NCI-H187 (cell line): Measurements from ENCODE around the gene GOLGB1.
"Not testable (repeated sequence)": the region's sequence is repeated elsewhere in the genome, so short reads cannot be mapped to it uniquely, and the experiment has no call there.

ENCODE experiments used
- DNase-seq, 2 experiments: peaks; one replicate each; lab custom pipeline; 2025; lab: John Stamatoyannopoulos, UW

Gene GOLGB1, protein sequence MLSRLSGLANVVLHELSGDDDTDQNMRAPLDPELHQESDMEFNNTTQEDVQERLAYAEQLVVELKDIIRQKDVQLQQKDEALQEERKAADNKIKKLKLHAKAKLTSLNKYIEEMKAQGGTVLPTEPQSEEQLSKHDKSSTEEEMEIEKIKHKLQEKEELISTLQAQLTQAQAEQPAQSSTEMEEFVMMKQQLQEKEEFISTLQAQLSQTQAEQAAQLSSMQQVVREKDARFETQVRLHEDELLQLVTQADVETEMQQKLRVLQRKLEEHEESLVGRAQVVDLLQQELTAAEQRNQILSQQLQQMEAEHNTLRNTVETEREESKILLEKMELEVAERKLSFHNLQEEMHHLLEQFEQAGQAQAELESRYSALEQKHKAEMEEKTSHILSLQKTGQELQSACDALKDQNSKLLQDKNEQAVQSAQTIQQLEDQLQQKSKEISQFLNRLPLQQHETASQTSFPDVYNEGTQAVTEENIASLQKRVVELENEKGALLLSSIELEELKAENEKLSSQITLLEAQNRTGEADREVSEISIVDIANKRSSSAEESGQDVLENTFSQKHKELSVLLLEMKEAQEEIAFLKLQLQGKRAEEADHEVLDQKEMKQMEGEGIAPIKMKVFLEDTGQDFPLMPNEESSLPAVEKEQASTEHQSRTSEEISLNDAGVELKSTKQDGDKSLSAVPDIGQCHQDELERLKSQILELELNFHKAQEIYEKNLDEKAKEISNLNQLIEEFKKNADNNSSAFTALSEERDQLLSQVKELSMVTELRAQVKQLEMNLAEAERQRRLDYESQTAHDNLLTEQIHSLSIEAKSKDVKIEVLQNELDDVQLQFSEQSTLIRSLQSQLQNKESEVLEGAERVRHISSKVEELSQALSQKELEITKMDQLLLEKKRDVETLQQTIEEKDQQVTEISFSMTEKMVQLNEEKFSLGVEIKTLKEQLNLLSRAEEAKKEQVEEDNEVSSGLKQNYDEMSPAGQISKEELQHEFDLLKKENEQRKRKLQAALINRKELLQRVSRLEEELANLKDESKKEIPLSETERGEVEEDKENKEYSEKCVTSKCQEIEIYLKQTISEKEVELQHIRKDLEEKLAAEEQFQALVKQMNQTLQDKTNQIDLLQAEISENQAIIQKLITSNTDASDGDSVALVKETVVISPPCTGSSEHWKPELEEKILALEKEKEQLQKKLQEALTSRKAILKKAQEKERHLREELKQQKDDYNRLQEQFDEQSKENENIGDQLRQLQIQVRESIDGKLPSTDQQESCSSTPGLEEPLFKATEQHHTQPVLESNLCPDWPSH (N-terminal part only)

DNA sequence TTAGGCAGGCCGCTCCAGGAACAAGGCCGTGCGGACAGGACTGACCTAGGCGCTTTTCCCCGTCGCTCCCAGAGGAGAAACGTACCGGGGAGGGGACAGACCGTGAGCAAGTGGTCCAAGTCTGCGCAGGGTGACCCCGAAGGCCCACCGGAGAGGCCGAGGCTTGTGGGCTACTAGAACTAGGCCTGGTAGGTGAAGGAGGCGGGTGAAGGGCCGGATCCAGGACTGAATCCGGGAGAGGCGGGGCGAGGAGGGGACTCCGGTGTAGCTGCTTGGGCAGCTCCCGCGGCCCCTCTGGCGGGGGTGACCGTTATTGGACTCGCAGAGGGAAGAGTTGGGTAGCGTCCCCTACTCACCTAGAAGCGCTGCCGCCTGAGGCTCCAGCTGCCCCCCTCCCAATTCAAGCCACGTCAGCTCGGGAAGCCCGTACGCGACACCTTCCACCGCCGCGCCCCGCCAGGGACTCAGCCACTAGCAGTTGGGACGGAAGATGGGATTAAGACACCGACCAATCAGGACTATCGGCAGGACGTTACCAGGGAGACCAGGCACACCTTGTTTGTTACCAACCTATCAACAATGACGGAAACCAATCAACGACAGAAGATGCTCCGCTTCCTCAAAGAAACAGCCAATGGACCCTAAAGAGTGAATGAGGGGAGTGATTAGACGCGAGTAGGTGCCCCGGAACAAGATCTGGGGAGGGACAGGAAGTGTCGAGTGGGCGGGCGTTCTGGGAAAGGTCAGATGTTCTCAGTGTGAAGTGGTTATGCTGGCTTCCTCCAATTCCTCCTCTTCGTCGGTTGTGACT lies at the start of gene GOLGB1:
TSS of gene GOLGB1 (minus strand) at position 466 of the 811 bp plus-strand sequence. CDS start 18,770 bp downstream, outside the sequence.
- peak; percentile 88 to 89 for DNase-seq

DNA sequence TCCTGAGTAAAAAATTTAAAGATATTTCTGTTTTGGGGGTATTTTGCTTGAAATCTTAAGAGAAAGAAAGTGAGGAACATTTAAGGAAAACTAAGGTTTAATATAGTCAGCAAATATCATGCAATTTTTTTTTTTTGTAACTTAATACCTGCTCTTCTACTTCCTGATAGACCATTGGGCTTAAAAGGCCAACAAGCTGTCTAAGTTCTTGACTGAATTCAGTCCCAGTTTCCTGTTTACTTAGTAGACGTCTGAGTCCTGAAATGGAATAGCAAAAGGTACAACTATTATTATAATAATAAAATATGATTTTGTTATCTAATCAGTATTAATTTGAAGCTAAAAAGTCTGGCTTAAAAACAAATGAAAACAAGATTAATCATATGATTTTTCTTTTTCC lies 47.4 kb upstream of the GOLGB1 start:
- DNase-seq: no peak

DNA sequence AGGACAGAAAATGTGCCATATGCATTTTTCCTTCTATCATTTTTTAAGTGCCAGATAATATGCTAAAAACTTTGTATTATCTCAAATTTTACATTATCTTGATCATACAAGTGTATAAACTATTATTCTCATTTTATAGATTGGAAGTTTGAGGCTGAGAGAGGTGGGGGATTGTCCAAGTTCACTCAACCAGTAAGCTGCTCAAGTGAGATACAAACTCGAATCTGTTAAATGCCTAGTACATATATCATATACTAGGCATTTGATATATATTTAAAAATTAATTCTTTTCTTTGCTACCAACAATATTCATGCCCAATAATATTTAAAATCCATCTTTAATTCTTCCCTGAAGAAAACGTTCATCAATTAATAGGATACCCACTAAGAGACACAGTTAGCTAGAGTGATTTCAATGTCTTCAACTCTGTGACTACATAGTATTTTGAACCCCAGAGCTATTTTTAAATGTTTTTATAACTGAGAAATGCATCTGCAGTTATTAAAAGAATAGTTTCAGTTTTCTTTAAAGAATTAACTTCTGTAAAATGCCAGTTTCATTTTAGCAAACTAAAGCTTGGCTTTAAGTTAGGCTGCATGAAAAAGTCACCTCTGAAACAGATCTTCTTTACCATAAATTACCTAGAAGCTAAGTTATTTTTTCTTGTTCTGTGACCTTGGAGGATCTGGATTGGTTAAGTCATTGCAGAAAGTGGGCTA lies 44.9 kb upstream of the GOLGB1 start:
- no peak for DNase-seq

DNA sequence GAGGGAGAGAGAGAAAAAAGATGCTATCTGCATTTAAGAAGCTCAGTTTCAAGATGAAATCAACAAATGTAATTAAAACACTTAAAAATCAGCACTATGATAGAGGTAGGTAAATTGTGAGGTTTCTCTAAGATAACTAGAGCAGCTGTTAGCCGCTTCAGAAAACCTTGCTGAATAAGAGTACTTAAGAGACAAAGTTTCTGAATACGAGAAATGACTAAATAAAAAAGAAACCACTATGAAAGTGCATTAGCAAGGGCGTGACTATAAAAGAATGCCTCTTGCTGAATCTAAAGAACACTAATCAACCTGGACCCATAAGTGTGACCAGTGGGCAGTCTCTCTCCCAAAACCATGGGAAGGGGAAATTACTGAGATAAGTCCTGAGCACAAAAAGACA lies 43.5 kb upstream of the GOLGB1 start:
- DNase-seq: no peak

DNA sequence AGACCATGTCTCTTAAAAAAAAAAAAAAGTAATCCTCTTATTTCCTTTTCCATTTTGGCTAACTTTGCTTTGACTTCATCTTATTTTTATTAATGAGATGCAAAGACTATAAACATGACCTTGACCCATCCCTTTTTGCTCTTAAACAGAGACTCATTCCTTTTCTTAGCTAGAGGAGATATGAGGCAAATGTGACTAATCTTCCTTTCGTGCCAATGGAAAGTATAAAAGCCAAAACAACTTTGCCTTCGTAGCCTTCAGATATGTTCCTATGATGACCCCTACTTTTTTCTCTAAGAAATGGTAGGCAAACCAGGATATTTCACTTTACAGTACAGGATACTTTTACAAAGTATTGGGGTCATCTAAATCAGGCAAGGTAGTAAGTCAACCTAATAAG lies 36.9 kb upstream of the GOLGB1 start:
- no peak for DNase-seq

DNA sequence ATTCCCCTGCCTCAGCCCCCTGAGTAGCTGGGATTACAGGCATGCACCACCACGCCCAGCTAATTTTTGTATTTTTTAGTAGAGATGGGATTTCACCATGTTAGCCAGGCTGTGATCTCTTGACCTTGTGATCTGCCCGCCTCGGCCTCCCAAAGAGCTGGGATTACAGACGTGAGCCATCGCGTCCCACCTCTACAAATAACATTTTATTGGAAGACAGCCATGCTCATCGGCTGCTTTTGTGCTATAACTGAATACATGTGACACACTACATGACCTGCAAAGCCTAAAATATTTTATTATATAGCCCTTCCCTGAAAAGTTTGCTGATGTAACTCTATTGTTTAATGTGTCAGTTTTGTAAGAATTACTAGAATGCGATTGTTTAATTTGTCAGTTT lies 33.2 kb upstream of the GOLGB1 start:
- DNase-seq: not testable (repeated sequence)

DNA sequence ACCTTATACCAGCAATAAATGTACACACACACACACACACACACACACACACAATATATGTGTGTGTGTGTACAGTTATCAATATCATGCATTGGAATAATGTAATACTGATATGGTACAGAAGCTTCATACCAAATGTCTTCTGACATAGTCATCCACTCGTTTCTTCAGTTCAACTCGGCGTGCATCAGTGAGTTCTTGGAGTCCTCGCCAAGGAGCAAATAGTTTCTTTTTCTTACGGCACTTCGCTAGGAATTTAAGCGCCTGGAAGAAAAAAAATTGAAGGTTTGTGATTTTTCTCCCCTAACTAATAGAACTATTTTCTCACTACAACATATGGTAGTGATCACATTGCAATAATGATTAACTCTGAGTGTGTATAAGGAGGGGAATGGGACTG lies 32.1 kb upstream of the GOLGB1 start:
- no peak for DNase-seq

DNA sequence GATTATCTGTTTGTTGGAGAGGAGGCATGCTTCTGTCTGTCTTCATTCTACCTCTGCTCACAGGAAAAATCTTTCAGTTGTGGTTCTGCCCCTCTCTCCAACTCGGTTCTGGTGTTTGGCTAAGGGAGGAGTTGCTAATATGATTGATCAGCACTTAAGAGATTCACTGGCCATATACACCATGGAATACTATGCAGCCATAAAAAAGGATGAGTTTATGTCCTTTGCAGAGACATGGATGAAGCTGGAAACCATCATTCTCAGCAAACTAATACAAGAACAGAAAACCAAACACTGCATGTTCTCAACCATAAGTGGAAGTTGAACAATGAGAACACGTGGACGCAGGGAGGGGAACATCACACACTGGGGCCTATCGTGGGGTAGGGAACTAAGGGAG lies 25.6 kb upstream of the GOLGB1 start:
- not testable (repeated sequence) for DNase-seq

DNA sequence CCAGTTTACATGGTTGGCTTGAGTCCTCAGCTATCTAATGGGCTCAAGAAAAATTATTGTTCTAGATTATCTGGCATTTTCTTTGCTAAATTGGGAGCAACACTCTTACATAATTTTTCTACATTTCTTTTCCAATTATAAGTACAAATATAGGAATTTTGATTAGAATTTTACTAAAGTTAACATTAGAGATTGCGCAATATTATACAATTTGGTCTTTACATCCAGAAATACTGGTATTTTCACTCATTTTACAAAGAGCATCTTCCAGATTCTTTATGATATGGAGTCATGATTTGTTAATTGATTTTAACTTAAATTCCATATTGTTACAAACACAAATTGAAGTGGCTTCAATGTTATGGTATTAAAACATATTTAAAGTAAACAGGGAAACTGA lies 19.7 kb upstream of the GOLGB1 start:
- no peak for DNase-seq

DNA sequence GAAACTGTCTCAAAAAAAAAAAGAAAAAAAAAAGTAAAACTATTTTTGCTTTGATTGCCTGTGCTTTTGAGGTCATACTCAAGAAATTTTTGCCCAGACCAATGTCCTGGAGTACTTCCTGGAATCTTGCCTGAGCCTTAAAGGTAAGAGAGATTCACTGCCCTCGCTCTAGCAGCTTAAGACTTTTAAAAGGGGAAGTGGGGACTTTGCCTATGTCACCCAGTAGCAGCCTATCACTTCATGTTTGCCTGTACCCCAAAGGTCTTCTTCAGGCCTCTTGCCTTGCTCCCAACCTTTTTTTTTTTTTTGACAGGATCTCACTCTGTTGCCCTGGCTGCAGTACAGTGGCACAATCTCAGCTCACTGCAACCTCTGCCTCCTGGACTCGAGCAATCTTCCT lies 18.9 kb upstream of the GOLGB1 start:
- no peak for DNase-seq

DNA sequence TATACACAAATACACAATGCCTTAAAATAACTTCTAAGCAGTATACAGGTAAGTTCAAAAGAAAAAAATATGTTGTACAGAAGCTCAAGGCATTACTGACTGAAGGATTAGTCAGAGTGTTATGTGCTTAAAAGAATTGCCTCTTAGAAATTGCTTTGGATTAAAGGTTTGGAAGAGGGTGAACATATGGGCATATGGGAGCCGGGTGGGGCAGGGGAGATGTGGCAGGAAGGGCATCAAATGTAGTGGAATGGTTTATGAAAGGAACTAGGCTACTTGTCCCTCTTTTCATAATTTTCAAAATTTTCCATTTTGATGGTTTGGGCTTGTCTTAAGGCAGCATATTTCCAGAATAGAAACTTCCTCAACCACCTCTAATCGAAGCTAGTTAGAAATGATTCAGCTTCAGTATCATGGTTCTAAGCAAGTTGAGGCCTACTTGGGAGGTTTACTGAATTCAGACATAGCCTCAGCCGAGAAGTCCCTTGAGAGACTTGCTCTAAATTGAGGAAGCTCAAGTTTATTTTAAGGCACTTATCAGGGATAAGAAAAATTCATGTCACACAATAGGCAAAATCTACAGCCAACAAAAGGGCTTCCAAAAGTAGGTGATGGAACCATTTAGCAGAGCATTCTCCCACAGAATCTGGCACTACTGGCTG lies 10.1 kb upstream of the GOLGB1 start:
- DNase-seq: no peak

DNA sequence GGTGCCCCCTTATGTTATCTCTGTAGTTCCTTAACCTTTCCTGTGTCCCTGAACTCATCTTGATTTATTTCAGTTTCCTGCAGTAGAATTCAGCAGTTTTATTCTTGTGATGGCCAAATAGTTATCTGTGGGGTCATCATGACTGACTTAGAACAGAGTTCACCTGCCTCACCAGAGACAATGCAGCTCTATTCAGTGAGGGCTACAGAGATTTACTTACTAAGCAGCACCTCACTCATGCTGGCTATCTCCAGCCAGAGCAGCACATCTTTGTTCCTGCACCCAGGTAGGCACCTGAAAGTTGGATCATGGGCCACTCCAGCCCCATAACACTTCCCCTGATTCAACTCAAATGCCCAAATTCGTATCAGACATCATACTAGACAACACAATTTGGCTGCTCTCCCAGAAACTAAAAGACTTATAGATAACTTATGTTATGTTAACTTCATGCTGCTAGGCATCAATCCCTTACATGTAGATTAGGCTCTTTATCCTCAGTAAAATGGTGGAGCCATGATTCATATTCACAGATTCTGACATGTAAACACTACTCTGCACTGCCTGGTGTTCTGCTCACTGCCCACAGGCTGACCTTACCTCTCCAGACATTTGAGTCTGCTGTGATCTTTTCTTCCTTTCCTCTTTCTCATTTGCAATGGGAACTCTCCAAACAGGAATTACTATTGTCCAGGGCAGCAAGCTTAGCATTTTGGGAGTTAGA lies 9.3 kb upstream of the GOLGB1 start:
- no peak for DNase-seq

DNA sequence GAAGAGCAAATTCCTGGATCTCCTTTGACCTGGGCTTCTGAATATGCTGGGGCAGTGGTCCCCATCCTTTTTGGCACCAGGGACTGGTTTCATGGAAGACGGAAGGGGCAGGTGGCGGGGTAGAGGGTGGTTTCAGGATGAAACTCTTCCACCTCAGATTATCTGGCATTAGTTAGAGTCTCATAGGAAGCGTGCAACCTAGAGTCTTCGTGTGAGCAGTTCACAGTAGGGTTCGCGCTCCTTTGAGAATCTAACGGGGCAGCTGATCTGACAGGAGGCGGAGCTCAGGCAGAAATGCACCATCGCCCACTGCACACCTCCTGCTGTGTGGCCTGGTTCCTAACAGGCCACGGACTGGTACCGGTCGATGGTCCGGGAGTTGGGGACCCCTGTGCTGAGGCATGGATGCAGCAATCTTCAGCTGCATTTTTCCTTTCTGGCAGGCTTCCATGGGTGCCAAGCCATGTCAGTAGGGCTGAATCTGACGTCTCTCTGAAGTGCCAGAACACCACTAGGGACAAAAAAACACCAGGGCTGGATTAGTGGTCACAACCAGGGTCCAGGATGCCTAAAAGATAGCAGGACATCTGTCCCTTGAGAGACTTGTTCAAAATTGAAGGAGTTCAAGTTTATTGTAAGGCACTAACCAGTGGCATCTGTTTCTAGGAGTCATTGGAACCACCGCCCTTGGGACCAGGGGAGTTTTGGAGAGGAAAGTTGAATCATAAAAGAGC lies 8.4 kb upstream of the GOLGB1 start:
- DNase-seq: no peak

DNA sequence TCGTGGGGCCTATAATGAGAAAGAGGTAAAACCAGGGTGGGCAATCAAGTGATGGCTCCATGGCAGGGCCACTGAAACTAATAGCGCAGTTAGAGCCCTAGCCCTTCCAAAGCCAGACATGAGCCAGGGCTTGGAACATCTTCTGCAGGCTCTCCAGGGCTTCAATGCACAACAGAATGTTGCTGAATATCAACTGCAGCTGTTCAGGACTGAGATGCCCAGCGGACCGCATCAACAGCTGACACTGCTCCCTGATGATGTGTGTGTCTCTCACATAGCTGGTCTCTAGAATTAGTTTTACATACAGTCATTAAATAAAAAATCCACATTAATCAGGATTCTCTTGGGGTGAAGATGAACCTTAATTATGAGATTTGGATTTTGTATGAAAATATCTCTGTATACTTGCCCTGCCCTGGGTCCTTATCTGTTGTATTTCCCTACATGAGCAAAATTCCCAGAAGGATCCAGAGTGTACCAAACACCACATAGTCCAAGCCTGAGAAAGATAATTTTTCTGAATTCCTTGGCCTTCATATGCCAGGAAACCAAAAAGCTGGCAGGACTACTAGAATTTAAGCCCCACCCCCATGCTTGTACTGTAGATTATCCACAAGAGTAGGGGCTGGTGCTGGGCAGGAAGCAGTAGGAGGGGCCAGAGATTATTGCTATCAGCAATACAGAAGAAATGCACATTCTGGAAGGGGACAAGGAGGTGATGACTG lies 7.7 kb upstream of the GOLGB1 start:
- DNase-seq: no peak

DNA sequence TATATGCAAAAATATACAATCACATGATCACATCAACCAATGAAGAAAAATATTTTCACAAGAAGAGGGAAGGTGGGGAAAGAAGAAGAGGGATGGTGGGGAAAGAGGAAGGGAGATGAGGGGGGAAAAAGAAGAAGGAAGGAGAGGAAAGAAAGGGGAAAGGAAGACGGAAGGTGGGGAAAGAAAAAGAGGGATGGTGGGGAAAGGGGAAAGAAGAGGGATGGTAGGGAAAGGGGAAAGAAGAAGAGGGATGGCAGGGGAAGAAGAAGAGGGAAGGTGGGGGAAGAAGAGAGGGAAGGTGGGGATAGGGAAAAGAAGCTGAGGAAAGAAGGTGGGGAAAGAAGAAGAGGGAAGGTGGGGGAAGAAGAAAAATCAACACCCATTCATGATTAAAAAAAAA lies 3.2 kb upstream of the GOLGB1 start:
- no peak for DNase-seq

DNA sequence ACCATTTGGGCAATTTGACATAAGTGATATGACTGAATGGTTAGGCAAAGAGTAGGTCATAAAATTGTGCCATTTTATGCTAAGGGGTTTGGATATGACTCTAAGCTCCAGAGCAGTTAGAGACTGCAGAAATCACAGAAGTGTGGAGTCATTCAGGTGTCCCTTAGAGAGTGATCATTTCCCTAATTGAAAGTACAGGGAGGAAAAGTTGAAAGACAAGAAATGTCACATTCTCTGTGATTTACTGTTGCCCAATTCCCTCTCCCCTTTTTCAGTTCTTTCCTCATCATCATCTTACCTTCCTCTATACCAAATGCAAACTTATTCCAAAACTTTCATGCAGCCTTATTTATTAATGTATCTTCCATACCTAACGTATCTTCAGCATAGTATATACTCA lies 2.7 kb upstream of the GOLGB1 start:
- no peak for DNase-seq

DNA sequence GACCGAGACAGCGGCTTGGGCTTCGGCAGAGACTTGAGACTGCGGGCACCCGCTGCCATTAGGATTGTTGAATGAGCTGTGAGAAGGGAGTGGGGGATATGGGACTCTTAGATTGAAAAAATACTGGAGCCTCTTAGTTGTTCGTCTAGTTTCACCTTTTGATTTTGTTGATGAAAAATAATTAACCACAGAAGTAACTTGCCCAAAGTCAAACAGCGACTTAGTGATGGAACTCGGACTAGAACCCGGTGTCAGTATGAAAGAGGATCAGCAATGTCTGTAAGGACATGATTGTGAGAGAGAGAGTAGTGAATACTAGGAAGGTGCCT lies 510 bp upstream of the GOLGB1 start:
- no peak for DNase-seq

DNA sequence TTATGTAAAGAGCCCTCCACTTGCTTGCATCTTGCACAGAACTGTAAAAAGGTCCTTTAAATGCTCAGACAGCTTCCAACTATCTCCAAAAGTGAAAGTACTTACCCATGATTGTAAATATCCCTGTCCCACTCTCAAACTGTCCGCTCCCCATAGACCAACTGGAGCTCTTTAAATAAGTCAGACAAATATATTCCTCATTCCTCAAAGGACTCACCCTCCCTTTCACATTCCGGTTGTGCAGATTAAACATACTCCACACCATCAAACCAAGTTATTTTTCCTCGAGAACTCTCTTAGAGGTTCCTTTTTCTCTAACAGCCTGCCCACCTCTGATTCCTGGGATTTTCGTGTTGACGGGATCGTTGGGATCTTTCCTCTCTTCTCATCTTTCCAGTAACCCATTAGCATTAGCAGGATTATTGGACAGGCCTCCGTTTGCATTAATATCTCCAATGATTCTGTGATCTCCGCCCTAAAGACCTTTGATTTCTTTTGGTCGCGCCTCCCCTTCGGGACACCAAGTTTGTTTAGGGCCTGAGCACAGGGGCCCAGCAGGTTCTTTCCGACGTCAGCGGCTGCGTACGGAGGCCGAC lies 763 bp downstream of the GOLGB1 start:
- no peak for DNase-seq
